Heart left ventricle (tissue), 16 donors: Measurements from ENCODE around the gene PRKCA. TPM values are rescaled to one million over a fixed set of nuclear protein-coding genes. Genes with fewer than 3 reads are reported as not detected.

Experiments used
- ATAC-seq, 4 donors: fragments of 200-7000 bp; cut with Tn5 transposase; one replicate each; pipeline ENCODE4 v1.9.1; 2020 to 2022; ENCODE audit warnings: moderate library complexity in 4 of 4, mild to moderate bottlenecking in 3 of 4, moderate number of reproducible peaks in 1 of 4
- DNase-seq, 5 donors: peaks; one replicate each; pipeline ENCODE4 v3.0.0-alpha.2; 2020
- H3K27ac ChIP-seq, 12 donors: fragments of 200-600 bp; sonication (generic) in 4 of 12; one replicate each; pipeline versions ENCODE4 v1.5.0 to v1.8.0; 2016 to 2022; ENCODE audit warnings: mild to moderate bottlenecking in 2 of 12
- H3K27me3 ChIP-seq, 9 donors: fragments of 200-600 bp; sonication (generic) in 2 of 9; one replicate each; pipeline versions ENCODE4 v1.5.1 to v1.8.0; 2016 to 2022; ENCODE audit warnings: mild to moderate bottlenecking in 3 of 9
- H3K36me3 ChIP-seq, 9 donors: fragments of 200-600 bp; sonication (generic) in 2 of 9; one replicate each; pipeline versions ENCODE4 v1.5.0 to v1.8.0; 2018 to 2022; ENCODE audit warnings: mild to moderate bottlenecking in 2 of 9
- H3K4me1 ChIP-seq, 12 donors: fragments of 200-600 bp; sonication (generic) in 4 of 12; one replicate each; pipeline versions ENCODE4 v1.5.0 to v1.8.0; 2016 to 2022; ENCODE audit warnings: mild to moderate bottlenecking in 3 of 12
- H3K4me3 ChIP-seq, 12 donors: fragments of 200-600 bp; sonication (generic) in 4 of 12; one replicate each; pipeline versions ENCODE4 v1.5.0 to v1.8.0; 2017 to 2022; ENCODE audit warnings: mild to moderate bottlenecking in 9 of 12, moderate library complexity in 4 of 12
- H3K9me3 ChIP-seq, 12 donors: fragments of 200-600 bp; sonication (generic) in 4 of 12; one replicate each; pipeline versions ENCODE4 v1.5.0 to v1.8.0; 2016 to 2022; ENCODE audit warnings: mild to moderate bottlenecking in 1 of 12
- POLR2A ChIP-seq, 2 donors: fragments of 450-650 bp; IDR thresholded peaks; one replicate each; pipeline ENCODE4 v1.6.1; 2017; ENCODE audit warnings: antibody characterized with exemption in 2 of 2, mild to moderate bottlenecking in 2 of 2, moderate library complexity in 2 of 2
- WGBS, 4 donors: extraction: QIAGEN DNeasy Blood & Tissue Kit in 2 of 4; methylation state at CpG; one replicate each; pipeline versions ENCODE4 v1.1.5 to v1.1.7; 2013 to 2018; 5-methylcytosine and 5-hydroxymethylcytosine counted together
- intact Hi-C, 10 donors: fragments of 100-400 bp; cut with DNase I; formaldehyde crosslinking; loops; one replicate each; pipeline versions ENCODE4 v1.11.1 to v1.14.2; 2022
- polyA plus RNA-seq, 2 donors: library from polyadenylated mRNA; stranded (reverse); fragments of 200-250 nt; gene quantifications; one replicate each; pipeline ENCODE4 v1.2.3, GENCODE V29; 2013
- total RNA-seq, 9 donors: library from RNA; depleted of rRNA in 2 of 9; stranded (reverse); fragments of >200 nt in 2 of 9; fragmentation: NEBNext Ultra II Directional in 3 of 9; extraction: Animal tissue kit (Norgen Biotek cat#: 25700) in 3 of 9; gene quantifications; one replicate each; pipeline versions ENCODE4 v1.1.0 to v1.2.4, GENCODE V29; 2016 to 2023
- TF ChIP-seq, protein P1 (sequence below), 12 donors: fragments of 200-600 bp; sonication (generic) in 4 of 12; IDR thresholded peaks; one replicate each; pipeline versions ENCODE4 v1.5.0 to v1.8.0; 2018 to 2022; ENCODE audit warnings: antibody characterized with exemption in 12 of 12, mild to moderate bottlenecking in 5 of 12
- donor health status: ischemic (EF 13 %, LVEDD 7.1; RV severe dilation, severe dysfunction).
- donor health status: healthy with polysubstance abuse.
- donor health status: DM: no; HTN: yes; CAD: no.
- donor health status: DM: no; HTN: no; CAD: no.
- donor health status: ischemic (EF 25% LVEDD 6.9; RV normal size, moderate dysfunction).
- donor health status: ischemic (EF 25% LVEDD 5.7; RV mildly dilated, moderate dysfunction).
- donor health status: healthy.
- donor health status: DM: yes; HTN: yes; CAD: no.
- donor health status: ischemic (EF 35%, LVEDD 5.7; RV mildly dilated, moderate dysfunction).
- donor health status: nonischemic (EF 11% LVEDD 7.7; RV severe dilation, severe dysfunction).
- donor health status: DM: yes; HTN: yes; CAD: no.
- donor health status: PGD.
- donor health status: ischemic (EF 29% LVEDD 5.4; RV normal size, mild dysfunction).
- donor health status: nonischemic (EF 23%, LVEDD 6.1; RV moderate dilation, normal function).

Gene PRKCA
- total and polyA plus RNA-seq, 11 donors, result 3.4 to 26.8 (median 11.4) TPM

DNA sequence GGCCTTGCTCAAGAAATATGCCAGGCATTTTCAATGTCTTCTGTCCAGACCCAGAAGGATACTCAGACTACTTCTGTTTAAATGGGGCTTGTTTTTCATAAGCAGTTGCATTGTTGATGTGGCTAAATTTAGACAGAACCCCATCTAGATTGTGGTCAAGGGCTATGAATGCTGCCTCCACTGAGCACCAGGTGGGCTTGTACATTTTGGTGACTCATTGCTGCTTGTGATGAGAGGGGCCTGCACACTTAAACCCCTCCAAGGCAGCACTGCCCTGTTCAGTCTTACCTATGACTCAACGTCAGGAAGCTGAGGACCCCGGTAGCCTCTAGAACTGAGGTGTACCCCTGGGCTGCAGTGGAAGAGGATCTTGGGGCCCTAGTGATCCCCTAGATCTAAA lies 144.0 kb downstream of the PRKCA start:
- Histone ChIP-seq H3K9me3 (no peaks in the 10 kb centered on the region), H3K4me3 (no peak overlapping the region), H3K27ac (no peak overlapping the region), H3K4me1 (peaks cover 0 to 16% (median 0%) of the 10 kb centered on the region in 12 donors), H3K27me3 (no peaks in the 10 kb centered on the region), H3K36me3 (no peaks in the 10 kb centered on the region)
- no peak for DNase-seq
- intact Hi-C loops, result no loop called here
- TF ChIP-seq POLR2A (IDR thresholded peaks at IDR 0.05), result no peak
- TF ChIP-seq, protein P1, sequence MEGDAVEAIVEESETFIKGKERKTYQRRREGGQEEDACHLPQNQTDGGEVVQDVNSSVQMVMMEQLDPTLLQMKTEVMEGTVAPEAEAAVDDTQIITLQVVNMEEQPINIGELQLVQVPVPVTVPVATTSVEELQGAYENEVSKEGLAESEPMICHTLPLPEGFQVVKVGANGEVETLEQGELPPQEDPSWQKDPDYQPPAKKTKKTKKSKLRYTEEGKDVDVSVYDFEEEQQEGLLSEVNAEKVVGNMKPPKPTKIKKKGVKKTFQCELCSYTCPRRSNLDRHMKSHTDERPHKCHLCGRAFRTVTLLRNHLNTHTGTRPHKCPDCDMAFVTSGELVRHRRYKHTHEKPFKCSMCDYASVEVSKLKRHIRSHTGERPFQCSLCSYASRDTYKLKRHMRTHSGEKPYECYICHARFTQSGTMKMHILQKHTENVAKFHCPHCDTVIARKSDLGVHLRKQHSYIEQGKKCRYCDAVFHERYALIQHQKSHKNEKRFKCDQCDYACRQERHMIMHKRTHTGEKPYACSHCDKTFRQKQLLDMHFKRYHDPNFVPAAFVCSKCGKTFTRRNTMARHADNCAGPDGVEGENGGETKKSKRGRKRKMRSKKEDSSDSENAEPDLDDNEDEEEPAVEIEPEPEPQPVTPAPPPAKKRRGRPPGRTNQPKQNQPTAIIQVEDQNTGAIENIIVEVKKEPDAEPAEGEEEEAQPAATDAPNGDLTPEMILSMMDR (IDR thresholded peaks at IDR 0.05), result no peak
- WGBS, 4 donors, result 91 to 100% (median 96%) methylated on average over 2 of the region's 2 CpGs
- no peak for ATAC-seq

DNA sequence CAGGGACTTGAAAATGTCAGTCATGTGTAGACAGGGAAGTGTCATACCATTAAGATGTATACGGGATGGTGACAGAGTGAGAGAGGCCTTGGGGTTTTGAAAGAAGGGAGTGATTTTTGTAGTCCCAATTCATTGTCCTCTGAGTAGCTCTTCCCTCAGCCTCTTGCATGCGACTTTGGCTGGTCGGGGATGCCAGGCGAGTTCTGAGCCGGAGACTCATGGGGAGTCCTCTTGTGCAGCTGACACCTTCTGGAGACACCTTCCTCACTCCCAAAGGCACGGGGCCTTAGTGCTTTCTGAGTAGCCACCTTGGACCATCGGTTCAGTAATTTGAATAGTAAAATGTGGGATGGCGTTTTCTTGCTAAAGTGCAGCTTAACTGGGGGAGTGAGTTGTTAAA lies 144.7 kb downstream of the PRKCA start:
- Histone ChIP-seq H3K36me3 (no peaks in the 10 kb centered on the region), H3K9me3 (no peaks in the 10 kb centered on the region), H3K4me1 (peaks cover 0 to 16% (median 0%) of the 10 kb centered on the region in 12 donors), H3K27ac (no peak overlapping the region), H3K27me3 (no peaks in the 10 kb centered on the region), H3K4me3 (no peak overlapping the region)
- TF ChIP-seq POLR2A (IDR thresholded peaks at IDR 0.05), result no peak
- TF ChIP-seq, protein P1 (IDR thresholded peaks at IDR 0.05), result no peak
- 88 to 92% (median 91%) methylated on average over 8 of the region's 8 CpGs for WGBS, 4 donors
- intact Hi-C loops, result no loop called here
- ATAC-seq (no peak), DNase-seq (no peak)

- Histone ChIP-seq H3K27ac (no peak overlapping the region), H3K4me1 (peaks cover 0 to 12% (median 0%) of the 10 kb centered on the region in 12 donors), H3K36me3 (no peaks in the 10 kb centered on the region), H3K9me3 (no peaks in the 10 kb centered on the region), H3K27me3 (no peaks in the 10 kb centered on the region), H3K4me3 (no peak overlapping the region)
- no peak for TF ChIP-seq POLR2A (IDR thresholded peaks at IDR 0.05)
- TF ChIP-seq, protein P1 (IDR thresholded peaks at IDR 0.05), result no peak
- intact Hi-C loops, result no loop called here
- ATAC-seq (no peak), DNase-seq (no peak)
- WGBS, 4 donors, result 83 to 87% (median 87%) methylated on average over 14 of the region's 14 CpGs
Measured at GRCh38 chr17:66448026-66448639, 145.7 kb downstream of the PRKCA start.

DNA sequence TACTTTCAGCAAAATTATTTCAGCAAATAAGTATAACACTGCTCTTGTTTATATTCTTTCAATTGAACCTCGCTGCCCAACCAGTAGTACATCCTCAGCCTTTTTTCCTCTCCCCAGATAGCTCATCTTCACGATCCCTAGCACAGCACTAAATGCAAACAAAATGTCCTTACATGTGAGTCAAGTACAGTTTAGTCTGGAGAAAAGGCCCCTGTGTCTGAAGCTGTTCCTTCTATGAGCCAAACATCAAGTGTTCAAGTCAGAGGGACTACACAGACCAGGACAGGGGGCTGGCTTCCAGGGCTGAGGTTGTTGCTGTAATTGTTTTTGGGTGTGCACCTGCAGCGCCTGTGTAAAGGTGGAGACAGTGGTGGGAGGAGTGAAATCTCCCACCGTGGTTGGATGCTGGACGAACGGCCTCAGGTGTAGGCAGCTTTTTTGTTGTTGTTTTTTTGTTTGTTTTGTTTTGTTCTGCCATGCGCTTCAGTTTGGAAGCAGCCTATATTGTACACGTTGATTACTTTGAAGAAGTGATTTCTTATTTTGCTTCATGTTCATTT lies 147.1 kb downstream of the PRKCA start:
- ATAC-seq, result no peak
- intact Hi-C loops, result no loop called here
- WGBS, 4 donors, result 75 to 81% (median 77%) methylated on average over 8 of the region's 8 CpGs

More for the DNA sequence above, 147.1 kb downstream of the PRKCA start:
- no peaks in the 10 kb centered on the region for H3K9me3 ChIP-seq
- no peaks in the 10 kb centered on the region for H3K27me3 ChIP-seq
- no peaks in the 10 kb centered on the region for H3K36me3 ChIP-seq
- TF ChIP-seq, protein P1 (IDR thresholded peaks at IDR 0.05), result no peak
- no peak for TF ChIP-seq POLR2A (IDR thresholded peaks at IDR 0.05)
- no peak overlapping the region for H3K4me3 ChIP-seq
- no peak overlapping the region for H3K27ac ChIP-seq
- peaks cover 0 to 12% (median 0%) of the 10 kb centered on the region in 12 donors for H3K4me1 ChIP-seq
- DNase-seq, result no peak
